Ovary (tissue), 9 donors: ENCODE measurements around the gene OR9Q2. TPM values are rescaled to one million over a fixed set of nuclear protein-coding genes. Genes with fewer than 3 reads are reported as not detected.

Experiments
- DNase-seq, 5 donors: peaks; one replicate each; pipeline ENCODE4 v3.0.0-alpha.2; 2019 to 2020
- H3K27ac ChIP-seq, 2 donors: fragments of 200-600 bp; one replicate each; pipeline versions ENCODE4 v1.5.1 to v1.8.0; 2019 to 2022
- H3K27me3 ChIP-seq: fragments of 200-600 bp; one replicate; pipeline ENCODE4 v1.8.0; 2022
- H3K36me3 ChIP-seq: fragments of 200-600 bp; sonication (generic); one replicate; pipeline ENCODE4 v1.5.1; 2019
- H3K4me1 ChIP-seq: one replicate; pipeline ENCODE4 v1.8.1; 2013; ENCODE audit warnings: mild to moderate bottlenecking, moderate library complexity; ENCODE audit not compliant: insufficient read depth
- H3K4me3 ChIP-seq: fragments of 200-600 bp; sonication (generic); one replicate; pipeline ENCODE4 v1.5.1; 2017
- H3K9me3 ChIP-seq, 2 donors: fragments of 200-600 bp in 1 of 2; sonication (generic) in 1 of 2; one replicate each; pipeline versions ENCODE4 v1.5.1 to v1.8.1; 2013 to 2019; ENCODE audit warnings: mild to moderate bottlenecking in 1 of 2, moderate library complexity in 1 of 2
- CTCF ChIP-seq, 3 donors: fragments of 450-650 bp in 2 of 3; fragments of 200-600 bp in 1 of 3; IDR thresholded peaks; one replicate each; pipeline versions ENCODE4 v1.5.1 to v1.8.0; 2016 to 2022; ENCODE audit warnings: antibody characterized with exemption in 3 of 3, mild to moderate bottlenecking in 1 of 3
- EP300 ChIP-seq: sonication (generic); formaldehyde crosslinking; IDR thresholded peaks from one replicate; pipeline ENCODE4 v1.6.1; 2017; ENCODE audit warnings: antibody characterized with exemption
- POLR2A ChIP-seq: fragments of 450-650 bp; IDR thresholded peaks from one replicate; pipeline ENCODE4 v1.6.1; 2017; ENCODE audit warnings: antibody characterized with exemption, mild to moderate bottlenecking, moderate library complexity
- WGBS, 3 donors: extraction: QIAGEN DNeasy Blood & Tissue Kit in 1 of 3; methylation state at CpG; one replicate each; pipeline versions ENCODE4 v1.1.5 to v1.1.7; 2013 to 2017; 5-methylcytosine and 5-hydroxymethylcytosine counted together
- intact Hi-C, 4 donors: fragments of 100-400 bp; cut with DNase I; formaldehyde crosslinking; loops; one replicate each; pipeline versions ENCODE4 v1.11.0 to v1.15.1; 2022 to 2023
- polyA plus RNA-seq, 2 donors: library from polyadenylated mRNA; stranded (reverse); fragments of 200-250 nt in 1 of 2; fragments of 350-450 nt in 1 of 2; fragmentation: Illumina TruSeq in 1 of 2; extraction: RNeasy Lipid Tissue Mini Kit (QIAGEN cat#74804) in 1 of 2; gene quantifications; one replicate each; pipeline ENCODE4 v1.2.3, GENCODE V29; 2013 to 2014
- total RNA-seq, 7 donors: library from RNA; depleted of rRNA in 2 of 7; stranded (reverse); fragments of >200 nt in 2 of 7; fragmentation: NEBNext Ultra II Directional in 3 of 7; extraction: Animal tissue kit (Norgen Biotek cat#: 25700) in 3 of 7; gene quantifications; one replicate each; pipeline versions ENCODE4 v1.1.0 to v1.2.4, GENCODE V29; 2016 to 2023
- donor health status: DM: no; HTN: no; CAD: no; lungs with moderate emphysema.
- donor health status: DM: no; HTN: no; CAD: no.
- donor health status: Bipolar disorder and iron deficiency.
- donor health status: DM: yes; HTN: yes; CAD: no.
- donor health status: DM: no; HTN: no; CAD: no.
- donor health status: DM: yes; HTN: yes; CAD: no.

OR9Q2 gene
- total and polyA plus RNA-seq, 9 donors, result not detected

GRCh38 chr11:58227956-58228615 lies 39.2 kb downstream of the OR9Q2 start:
- WGBS, 3 donors, result 88 to 91% (median 89%) methylated on average over 32 of the region's 32 CpGs
- H3K4me1 ChIP-seq, result no peaks in the 10 kb centered on the region
- no peaks in the 10 kb centered on the region for H3K36me3 ChIP-seq
- TF ChIP-seq CTCF (IDR thresholded peaks at IDR 0.05), result no peak
- TF ChIP-seq EP300, result no peak
- TF ChIP-seq POLR2A, result no peak
- no peak for DNase-seq
- intact Hi-C loops, result no loop called here
- no peak overlapping the region for H3K27ac ChIP-seq
- no peak overlapping the region for H3K4me3 ChIP-seq
- H3K9me3 ChIP-seq, result no peaks in the 10 kb centered on the region
- H3K27me3 ChIP-seq, result no peaks in the 10 kb centered on the region

Other genes with a start within 250 kb of the OR9Q2 start
- not detected for gene OR9Q1, start 165.2 kb upstream of the OR9Q2 start, total RNA-seq
- gene OR9Q1, start 165.2 kb upstream of the OR9Q2 start, polyA plus RNA-seq, result not detected
- not detected for gene OR6Q1, start 158.1 kb upstream of the OR9Q2 start, total RNA-seq
- not detected for gene OR6Q1, start 158.1 kb upstream of the OR9Q2 start, polyA plus RNA-seq
- gene OR9I1, start 63.5 kb upstream of the OR9Q2 start, total RNA-seq, result not detected
- gene OR9I1, start 63.5 kb upstream of the OR9Q2 start, polyA plus RNA-seq, result not detected
- not detected for gene OR1S2, start 15.1 kb downstream of the OR9Q2 start, total RNA-seq
- not detected for gene OR1S2, start 15.1 kb downstream of the OR9Q2 start, polyA plus RNA-seq
- gene OR1S1, start 23.6 kb downstream of the OR9Q2 start, total RNA-seq, result not detected
- gene OR1S1, start 23.6 kb downstream of the OR9Q2 start, polyA plus RNA-seq, result not detected
- not detected for gene OR10Q1, start 39.8 kb downstream of the OR9Q2 start, total RNA-seq
- gene OR10Q1, start 39.8 kb downstream of the OR9Q2 start, polyA plus RNA-seq, result not detected
- not detected for gene OR10W1, start 79.2 kb downstream of the OR9Q2 start, total RNA-seq
- not detected for gene OR10W1, start 79.2 kb downstream of the OR9Q2 start, polyA plus RNA-seq
- gene OR5B17, start 170.0 kb downstream of the OR9Q2 start, total RNA-seq, result not detected
- gene OR5B17, start 170.0 kb downstream of the OR9Q2 start, polyA plus RNA-seq, result not detected
- gene OR5B3, start 217.8 kb downstream of the OR9Q2 start, total RNA-seq, result not detected
- gene OR5B3, start 217.8 kb downstream of the OR9Q2 start, polyA plus RNA-seq, result not detected
- not detected for gene OR5B2, start 239.1 kb downstream of the OR9Q2 start, total RNA-seq
- not detected for gene OR5B2, start 239.1 kb downstream of the OR9Q2 start, polyA plus RNA-seq